ENCODE data around the gene TOB2. TPM values are rescaled to one million over a fixed set of nuclear protein-coding genes. Genes with fewer than 3 reads are reported as not detected.
A peak's percentile ranks its signal among the peaks of the same experiment; 100 is the strongest.

The TOB2 gene
- total and polyA plus RNA-seq, 4 donors, result 9.8 to 17.1 (median 12.3) TPM

- Histone ChIP-seq H3K9me3 (ENCODE audit: control insufficient read depth in 4 of 4, low read length in 3 of 4) (no peaks in the 10 kb centered on the region), H3K9ac (ENCODE audit: low read depth in 1 of 2, low read length in 2 of 2) (peak overlapping the region in 1 of 2 donors; percentile 49), H3K4me1 (ENCODE audit: control insufficient read depth in 4 of 4, insufficient read depth in 4 of 4, low read length in 3 of 4) (peaks cover 18 to 53% (median 44%) of the 10 kb centered on the region in 4 donors), H3K4me3 (ENCODE audit: low read depth in 1 of 3, low read length in 3 of 3) (peak overlapping the region in 2 of 3 donors; percentile 6 to 12), H3K27ac (ENCODE audit: low read depth in 1 of 2, low read length in 2 of 2) (peak overlapping the region; percentile 99), H3K27me3 (ENCODE audit: control insufficient read depth in 4 of 4, insufficient read depth in 4 of 4, low read length in 3 of 4) (no peaks in the 10 kb centered on the region), H3K36me3 (ENCODE audit: control insufficient read depth in 4 of 4, insufficient read depth in 3 of 4, low read depth in 1 of 4, low read length in 3 of 4) (no peaks in the 10 kb centered on the region)
- DNase-seq (ENCODE audit: low spot score), result no peak
- 77% methylated on average over 4 of the region's 4 CpGs for WGBS
- no peak for TF ChIP-seq ATF3 (IDR thresholded peaks at IDR 0.05)
- TF ChIP-seq EGR1 (IDR thresholded peaks at IDR 0.05; ENCODE audit: low read depth in 2 of 2), result no peak
- TF ChIP-seq YY1 (IDR thresholded peaks at IDR 0.05), result no peak
- no peak for TF ChIP-seq CTCF (IDR thresholded peaks at IDR 0.05; ENCODE audit: low read depth, low read length, missing input control)
- TF ChIP-seq REST (IDR thresholded peaks at IDR 0.05), result no peak
- no peak for TF ChIP-seq FOXA2 (IDR thresholded peaks at IDR 0.05)
- TF ChIP-seq FOXA1 (IDR thresholded peaks at IDR 0.05), result no peak
- TF ChIP-seq HNF4A (conservative IDR thresholded peaks at IDR 0.05), result no peak
- TF ChIP-seq HNF4G (IDR thresholded peaks at IDR 0.05), result no peak
- TF ChIP-seq RXRA (IDR thresholded peaks at IDR 0.05), result no peak
- TF ChIP-seq JUND (IDR thresholded peaks at IDR 0.05), result no peak
- no peak for TF ChIP-seq TAF1 (conservative IDR thresholded peaks at IDR 0.05)
- TF ChIP-seq ZBTB33 (IDR thresholded peaks at IDR 0.05), result no peak
- no peak for TF ChIP-seq SP1 (IDR thresholded peaks at IDR 0.05)
- TF ChIP-seq GABPA (IDR thresholded peaks at IDR 0.05 in 1 of 2, conservative IDR thresholded peaks at IDR 0.05 in 1 of 2), result no peak
- TF ChIP-seq MAX (IDR thresholded peaks at IDR 0.05), result no peak
- TF ChIP-seq NR2F2 (IDR thresholded peaks at IDR 0.05), result no peak
- TF ChIP-seq RAD21 (IDR thresholded peaks at IDR 0.05), result no peak
These were observed 31.0 kb downstream of the TOB2 start for GRCh38 chr22:41415554-41415953.

Data from liver (tissue), 9 donors.